HG03442 (cell line): Measurements from ENCODE around the gene TOP1.
A peak's percentile ranks its signal among the peaks of the same experiment; 100 is the strongest.
"Not testable (repeated sequence)": the region's sequence is repeated elsewhere in the genome, so short reads cannot be mapped to it uniquely, and the experiment has no call there.

ENCODE experiments used
- ATAC-seq: cut with Tn5 transposase; IDR thresholded peaks from one replicate; pipeline ENCODE4 v1.9.1; 2021; ENCODE audit warnings: mild to moderate bottlenecking, moderate library complexity; ENCODE audit not compliant: unreplicated experiment

TOP1 gene

DNA sequence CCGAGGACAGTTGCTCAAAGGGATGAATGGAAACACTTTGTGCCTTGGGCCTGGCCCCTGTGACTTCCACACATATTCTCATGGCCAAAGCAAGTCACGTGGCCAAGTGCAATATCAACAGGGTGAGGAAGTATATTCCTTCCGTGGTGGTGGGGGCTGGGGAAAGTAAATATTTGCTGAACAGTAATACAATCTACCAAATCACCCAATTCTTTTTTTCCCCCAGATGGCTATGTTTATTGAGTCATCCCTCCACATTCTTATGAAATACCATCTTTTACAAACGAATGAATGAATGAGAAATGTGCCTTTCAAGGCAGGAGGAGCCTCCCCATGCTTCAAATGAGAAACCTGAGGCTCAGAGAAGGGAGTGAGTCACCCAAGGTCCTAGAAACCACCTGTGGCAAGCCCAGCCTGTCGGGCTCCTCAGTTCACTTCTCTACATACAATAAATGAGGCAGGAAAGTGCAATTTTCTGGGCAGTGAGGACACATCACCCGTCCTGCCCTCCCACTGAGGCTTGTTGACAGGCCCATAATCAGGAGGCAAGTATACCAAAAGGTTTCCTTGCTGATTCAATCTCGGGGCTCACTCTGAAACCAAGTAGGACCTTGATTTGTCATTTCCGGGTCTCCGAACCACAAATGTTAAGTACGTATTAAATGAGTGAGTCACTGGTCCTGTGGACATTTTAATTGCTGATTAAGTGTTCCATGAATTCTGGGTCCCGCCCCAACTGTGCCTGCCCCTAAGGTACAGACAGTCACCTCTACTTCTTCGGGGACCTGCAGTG, 25.3 kb upstream of the TOP1 start:
- peak; percentile 58 for ATAC-seq

DNA sequence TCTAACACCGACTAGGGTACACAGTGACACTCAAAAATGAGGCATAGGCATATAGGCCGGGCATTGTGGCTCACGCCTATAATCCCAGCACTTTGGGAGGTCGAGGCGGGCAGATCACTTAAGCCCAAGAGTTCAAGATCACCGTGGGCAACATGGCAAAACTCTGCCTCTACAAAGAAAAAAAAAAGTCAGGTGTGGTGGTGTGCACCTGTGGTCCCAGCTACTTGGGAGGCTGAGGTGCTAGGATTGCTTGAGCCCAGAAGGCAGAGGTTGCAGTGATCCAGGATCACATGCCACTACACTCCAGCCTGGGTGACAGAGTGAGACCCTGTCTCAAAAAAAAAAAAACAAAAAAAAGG, 24.7 kb upstream of the TOP1 start:
- not testable (repeated sequence) for ATAC-seq

DNA sequence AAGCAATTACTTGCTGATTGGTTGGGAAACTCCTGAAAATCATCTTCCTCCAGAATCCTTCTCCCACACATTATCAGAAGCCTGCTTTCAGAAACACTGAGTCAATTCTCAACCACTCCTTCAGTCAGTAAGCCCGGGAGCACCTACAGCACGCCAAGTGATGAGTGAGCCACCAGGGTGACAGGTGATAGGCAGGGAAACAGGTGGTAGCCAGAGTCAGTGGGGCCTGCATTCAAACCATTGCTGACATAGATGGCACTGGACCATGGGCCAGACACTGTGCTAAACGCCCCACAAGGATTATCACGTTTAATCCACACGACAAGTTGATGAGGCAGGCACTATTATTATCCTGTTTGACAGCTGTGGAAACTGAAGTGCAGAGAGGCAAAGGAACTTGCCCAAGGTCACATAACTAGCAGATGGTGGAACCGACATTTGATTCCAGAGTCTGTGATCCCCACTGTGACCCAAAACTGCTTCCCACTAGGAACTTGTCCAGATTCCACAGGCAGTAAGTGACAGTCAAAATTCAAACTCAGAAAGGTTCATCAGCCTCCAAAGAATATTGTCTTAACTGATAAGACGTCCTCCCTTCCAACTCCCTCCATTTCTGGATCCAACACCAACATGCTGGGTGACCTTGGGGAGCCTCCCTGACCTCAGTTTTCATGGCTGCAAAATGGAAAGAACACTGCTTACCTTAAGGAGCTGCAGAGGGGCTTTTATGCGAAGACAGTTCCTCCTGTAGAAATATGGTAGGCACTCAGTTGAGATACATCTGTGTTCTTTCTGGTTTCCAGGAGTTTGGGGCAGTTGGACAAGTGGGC, 23.9 kb upstream of the TOP1 start:
- ATAC-seq = no peak

DNA sequence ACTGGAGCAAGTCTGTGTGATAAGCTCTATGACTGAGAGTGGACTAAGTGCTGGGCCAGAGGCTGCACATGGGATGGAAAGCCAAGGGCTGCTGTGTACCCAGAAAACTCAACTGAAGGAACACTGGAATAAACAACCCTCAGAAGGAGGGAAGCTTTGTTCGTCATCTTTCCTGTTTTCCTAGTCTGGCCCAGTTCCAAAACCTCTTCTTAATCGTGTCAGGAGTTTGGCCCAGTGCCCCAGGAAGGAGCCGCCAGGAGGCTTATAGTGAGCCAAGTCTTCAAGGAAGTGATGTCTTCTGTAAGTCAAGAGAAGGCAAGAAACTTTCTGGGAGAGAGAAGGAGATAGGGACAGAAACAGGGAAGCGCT, 23.3 kb upstream of the TOP1 start:
- ATAC-seq = no peak

DNA sequence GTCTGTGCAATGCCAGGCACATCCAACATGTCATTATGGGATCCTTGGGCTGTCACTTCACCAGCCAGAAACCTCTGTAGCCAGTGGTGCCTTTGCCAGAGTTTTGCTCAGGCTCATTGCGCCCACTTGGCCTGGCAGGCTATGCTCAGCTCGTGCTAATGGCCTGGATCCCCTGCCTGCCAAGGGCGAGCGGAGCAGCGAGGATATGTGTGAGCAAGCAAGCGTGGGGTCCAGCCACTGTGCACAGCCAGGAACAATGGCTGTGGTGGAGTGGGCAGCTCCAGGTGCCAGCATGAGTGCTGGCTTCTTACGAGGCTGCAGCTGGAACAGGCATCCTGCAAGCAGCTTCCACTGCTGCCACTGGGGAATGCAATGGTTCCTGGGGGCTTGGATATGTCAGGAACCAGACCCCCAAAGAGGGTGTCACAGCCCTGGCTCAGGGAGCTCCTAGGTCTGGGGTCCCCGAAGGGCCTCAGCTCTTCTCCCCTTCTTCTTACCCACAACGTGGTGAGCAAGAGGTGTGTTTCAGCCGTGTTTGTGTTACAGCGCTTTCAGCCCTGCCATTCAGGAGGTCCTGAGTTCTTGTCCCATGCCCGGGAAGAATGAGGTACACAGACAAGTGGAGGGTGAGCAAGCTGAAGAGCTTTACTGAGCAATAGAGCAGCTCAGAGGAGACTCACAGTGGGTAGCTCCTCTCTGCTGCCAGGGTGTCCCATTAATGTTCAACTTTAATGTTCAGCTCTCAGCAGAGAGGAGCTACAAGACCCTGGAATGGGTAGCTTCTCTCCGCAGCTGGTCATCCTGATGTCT, 22.3 kb upstream of the TOP1 start:
- no peak for ATAC-seq

- no peak for ATAC-seq
These were observed 21.6 kb upstream of the TOP1 start for GRCh38 chr20:41006936-41007474.

DNA sequence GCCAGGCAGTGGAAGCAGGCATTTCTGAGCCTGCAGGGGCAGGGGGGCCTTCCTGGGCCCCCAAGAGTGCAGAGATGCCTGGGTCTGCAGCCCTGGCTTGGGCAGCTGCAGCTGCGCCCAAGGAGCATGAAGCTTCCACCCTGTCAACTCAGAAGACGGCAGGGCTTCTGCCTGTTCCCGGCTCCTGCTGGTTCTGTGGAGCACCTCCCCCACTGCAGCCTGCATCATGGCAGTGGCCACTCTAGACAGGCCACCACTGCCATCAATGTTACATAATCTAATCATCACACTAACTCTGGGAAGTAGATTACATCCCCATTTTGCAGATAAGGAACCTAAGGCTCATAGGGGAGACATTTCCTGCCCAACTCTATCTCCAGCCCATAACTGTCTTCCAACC, 21.1 kb upstream of the TOP1 start:
- no peak for ATAC-seq

DNA sequence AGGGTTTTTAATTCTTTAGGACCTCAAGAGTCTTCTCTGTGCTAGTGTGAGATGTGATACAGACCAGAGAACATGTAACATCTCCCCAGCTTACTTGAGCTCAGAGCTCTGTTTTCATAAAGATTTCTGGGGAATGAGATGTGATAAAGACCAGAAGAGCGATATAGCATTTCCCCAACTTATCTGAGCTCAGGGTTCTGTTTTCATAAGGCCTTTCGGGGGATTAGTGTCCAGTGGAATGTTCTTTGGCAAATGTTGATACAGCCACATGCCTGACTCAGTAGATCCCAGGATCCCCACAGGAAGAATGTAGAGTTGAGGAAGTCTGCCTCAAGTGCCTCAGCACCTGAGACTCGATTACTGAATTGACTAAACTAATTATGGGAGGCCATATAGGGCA, 18.7 kb upstream of the TOP1 start:
- ATAC-seq = no peak

- peak; percentile 92 for ATAC-seq
These were observed 17.0 kb upstream of the TOP1 start for GRCh38 chr20:41011551-41012067.

DNA sequence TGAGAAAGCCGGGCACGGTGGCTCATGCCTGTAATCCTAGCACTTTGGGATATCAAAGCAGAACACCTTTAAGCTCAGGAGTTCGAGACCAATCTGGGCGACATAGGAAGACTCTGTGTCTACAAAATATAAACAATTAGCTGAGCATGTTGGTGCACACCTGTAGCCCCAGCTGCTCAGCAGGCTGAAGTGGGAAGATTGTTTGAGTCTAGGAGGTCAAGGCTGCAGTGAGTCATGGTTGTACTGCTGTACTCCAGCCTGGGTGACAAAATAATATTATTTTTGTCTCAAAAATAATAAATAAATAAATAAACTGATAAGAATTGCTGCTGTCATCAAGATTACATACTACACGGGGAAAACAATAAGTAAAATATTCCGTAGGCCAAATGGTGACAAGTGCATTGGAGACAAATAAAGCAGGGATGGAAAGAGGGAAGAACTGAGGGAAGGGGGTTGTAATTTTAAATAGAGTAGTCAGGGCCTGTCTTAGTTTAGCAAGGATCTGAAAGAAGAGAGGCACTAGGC, 14.0 kb upstream of the TOP1 start:
- no peak for ATAC-seq

DNA sequence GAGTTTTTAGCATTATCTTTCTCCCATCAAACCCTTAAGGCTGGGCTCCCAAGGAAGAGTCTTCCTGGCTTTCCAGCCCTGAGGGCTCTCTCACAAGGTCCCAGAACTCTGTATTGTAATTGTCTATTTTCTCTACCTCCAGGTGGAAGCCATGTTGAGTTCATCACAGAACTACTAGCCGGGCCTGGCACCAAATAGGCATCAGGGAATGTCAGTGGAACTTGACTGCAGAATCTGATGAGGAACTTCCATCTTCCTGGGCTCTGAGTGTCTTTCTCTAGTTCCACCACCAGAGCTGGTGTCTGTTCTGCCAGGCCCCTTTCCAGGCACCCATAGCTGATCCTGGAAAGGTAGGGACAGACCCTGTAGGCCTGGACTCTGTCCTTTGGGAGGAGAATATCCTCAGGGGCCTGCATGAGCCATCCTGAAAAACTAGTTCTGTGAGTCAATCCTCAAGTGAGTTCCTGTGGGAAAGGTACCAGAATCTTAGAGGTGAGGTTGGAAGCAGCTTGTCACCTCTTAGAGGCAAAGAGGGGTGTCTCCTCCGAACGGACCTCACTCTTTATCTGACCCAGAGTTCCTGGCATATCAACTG, 11.1 kb upstream of the TOP1 start:
- no peak for ATAC-seq

GRCh38 chr20:41018153-41018552, 10.5 kb upstream of the TOP1 start:
- no peak for ATAC-seq

GRCh38 chr20:41023549-41023948, 5.1 kb upstream of the TOP1 start:
- ATAC-seq = no peak

DNA sequence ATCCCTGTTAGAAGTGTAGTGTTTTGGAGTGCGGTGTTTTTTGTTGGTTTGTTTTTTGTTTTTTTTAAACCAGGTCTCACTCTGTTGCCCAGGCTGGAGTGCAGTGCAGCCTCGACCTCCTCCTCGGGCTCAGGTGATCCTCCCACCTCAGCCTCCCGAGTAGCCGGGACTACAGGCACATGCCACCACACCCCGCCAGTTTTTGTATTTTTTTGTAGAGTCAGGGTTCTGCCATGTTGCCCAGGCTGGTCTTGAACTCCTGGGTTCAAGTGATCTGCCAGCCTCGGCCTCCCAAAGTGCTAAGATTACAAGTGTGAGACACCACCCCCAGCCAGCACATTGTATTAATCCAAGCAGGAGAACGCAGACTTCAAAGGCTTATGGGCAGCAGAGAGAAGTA, 1.3 kb upstream of the TOP1 start:
- no peak for ATAC-seq

- ATAC-seq = no peak
These were observed 707 bp upstream of the TOP1 start for GRCh38 chr20:41027872-41028358.

DNA sequence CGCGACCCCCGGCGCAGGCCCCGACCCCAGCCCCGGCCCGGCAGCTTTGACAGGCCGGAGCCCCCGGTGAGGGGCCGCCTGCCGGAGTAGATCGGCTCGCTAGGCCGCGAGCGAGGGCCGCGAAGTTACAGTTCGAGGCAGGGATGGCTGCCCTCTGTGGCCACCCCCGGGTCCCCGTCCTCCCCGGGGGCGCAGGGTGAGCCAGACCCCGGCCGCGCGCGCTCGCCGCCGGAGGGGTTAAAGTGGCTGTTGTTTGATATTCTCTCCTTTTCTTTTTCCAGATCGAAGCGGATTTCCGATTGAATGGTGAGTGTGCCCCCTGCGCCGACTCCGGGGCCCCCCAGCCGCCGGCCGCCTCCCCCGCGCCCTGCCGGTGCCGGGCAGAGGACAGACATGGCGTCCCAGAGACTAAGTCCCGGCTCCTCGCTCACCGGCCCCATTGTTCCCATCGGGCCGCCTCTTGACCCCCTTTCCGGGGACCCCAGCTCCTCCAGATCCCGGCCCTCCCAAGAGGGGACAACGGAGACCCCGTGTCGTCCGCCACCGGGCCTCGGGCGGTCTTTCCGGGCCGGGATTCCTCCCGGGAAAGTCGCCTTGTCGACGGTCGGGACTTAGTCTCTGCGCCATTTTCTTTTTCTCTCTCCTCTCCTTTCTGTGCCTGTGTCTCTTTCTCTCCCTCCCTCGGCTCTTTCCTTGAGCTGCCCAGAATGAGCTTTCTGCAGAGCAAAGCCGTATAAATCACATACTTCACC, 704 bp downstream of the TOP1 start:
- peak; percentile 19 for ATAC-seq

DNA sequence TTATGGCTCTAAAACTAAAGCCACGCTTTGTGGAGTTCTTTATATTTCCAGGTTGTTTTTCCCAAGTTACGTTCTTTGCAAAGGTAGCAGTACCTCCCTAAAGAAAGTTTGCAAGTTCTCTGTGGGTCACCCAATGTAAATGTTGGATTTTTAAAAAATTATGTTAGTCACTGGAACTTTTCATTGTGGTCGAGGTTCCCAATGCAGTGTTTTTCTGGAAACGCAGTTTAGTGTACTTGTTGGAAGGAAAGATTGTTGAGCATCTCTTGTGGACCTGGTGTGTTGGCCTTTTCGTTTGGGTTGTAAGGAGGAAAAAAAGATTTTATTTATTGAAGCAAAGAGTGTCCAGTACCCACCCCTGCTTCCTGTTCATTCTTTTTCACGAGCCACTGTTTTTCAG, 1.4 kb downstream of the TOP1 start:
- no peak for ATAC-seq

DNA sequence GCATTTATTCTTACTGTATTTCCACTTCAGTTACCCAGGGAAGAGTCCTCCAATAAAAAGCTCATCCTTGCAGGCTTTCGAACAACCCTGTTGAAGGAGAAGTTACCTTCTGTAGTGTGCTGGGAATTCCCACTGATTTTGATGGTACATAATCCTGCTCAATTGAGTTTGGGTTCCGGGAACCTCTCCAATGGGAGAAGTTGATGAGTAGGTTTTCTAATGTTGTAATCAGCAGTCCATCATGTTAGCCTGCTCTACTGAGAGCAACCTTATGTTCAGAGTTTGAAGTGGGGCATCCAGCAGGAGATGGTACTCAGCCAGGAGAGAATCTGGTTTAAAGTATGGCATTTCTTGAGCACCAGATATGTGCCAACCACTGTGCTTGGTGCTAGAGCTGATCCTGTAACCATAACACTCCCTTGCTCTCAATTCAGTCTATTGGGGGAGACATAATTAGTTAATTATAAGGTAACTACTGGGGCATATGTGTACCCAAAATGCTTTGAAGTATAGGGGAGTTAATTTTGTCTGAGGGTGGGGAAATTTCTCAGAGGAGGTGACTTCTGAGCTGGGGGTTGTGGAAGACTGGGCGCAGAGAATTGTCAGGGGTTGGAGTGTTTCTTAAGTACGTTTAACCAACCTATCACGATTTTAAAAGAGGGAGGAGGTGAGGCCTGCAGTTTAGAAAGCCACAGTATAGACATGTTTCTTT, 2.1 kb downstream of the TOP1 start:
- no peak for ATAC-seq

DNA sequence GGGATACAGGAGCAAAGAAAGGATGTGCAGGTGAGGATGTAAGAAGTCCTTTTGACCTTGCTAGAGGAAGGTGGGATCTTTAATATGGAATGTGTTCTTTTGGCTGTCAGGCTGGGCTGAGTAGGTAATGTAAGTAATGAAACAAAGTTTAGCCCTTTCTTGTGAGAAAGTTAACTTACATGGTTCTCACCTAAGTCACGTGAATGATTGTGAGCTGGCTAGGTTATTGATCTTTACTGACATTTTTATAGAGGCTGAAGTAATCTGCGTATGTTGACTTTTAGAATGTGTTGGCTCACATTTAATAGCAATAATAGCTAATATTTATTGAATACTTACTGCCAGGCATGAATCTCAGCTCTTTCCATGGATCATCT, 2.6 kb downstream of the TOP1 start:
- no peak for ATAC-seq
